B cell (primary cell): Measurements from ENCODE around the gene NT5DC2. TPM values are rescaled to one million over a fixed set of nuclear protein-coding genes. Genes with fewer than 3 reads are reported as not detected.

ENCODE experiments used
- ATAC-seq: fragments of 200-7000 bp; cut with Tn5 transposase; one replicate; pipeline ENCODE4 v1.10.0; 2021; ENCODE audit warnings: low read depth, mild to moderate bottlenecking, moderate number of reproducible peaks, moderate library complexity
- CTCF ChIA-PET: fragments of 350-600 bp; sonication (Branson Sonifier 250); formaldehyde crosslinking; loops from one replicate; lab custom pipeline; 2021; ENCODE audit warnings: antibody characterized with exemption, inconsistent platforms; lab: Charles Lee
- POLR2A ChIA-PET: fragments of 350-600 bp; sonication (Branson Sonifier 250); formaldehyde crosslinking; loops from one replicate; lab custom pipeline; 2021; ENCODE audit warnings: antibody characterized with exemption; lab: Charles Lee
- DNase-seq: peaks from one replicate; pipeline ENCODE4 v3.0.0; 2013
- H2AFZ ChIP-seq: 2 replicates; pipeline ENCODE4 v1.6.1; 2012; ENCODE audit warnings: mild to moderate bottlenecking, low read depth, low read length; ENCODE audit not compliant: insufficient read depth, poor library complexity, severe bottlenecking
- H3K27ac ChIP-seq, 2 donors: 1 replicate in 1 of 2; 2 replicates in 1 of 2; pipeline ENCODE4 v1.5.1; 2012 to 2013; ENCODE audit warnings: low read length in 2 of 2, mild to moderate bottlenecking in 2 of 2, moderate library complexity in 1 of 2
- H3K27me3 ChIP-seq, 4 experiments: fragments of 200-600 bp in 1 of 4; sonication (generic) in 1 of 4; replicated peaks in 1 of 4; 1 replicate in 2 of 4; 2 replicates in 2 of 4; pipeline versions ENCODE4 v1.6.1 to v1.7.0; 2013 to 2016; ENCODE audit warnings: low read length in 3 of 4, mild to moderate bottlenecking in 2 of 4, mixed read lengths in 1 of 4, moderate library complexity in 1 of 4; ENCODE audit not compliant: insufficient read depth in 4 of 4, control insufficient read depth in 3 of 4; ENCODE audit errors: control extremely low read depth in 1 of 4
- H3K36me3 ChIP-seq, 2 experiments: replicated peaks in 1 of 2; 1 replicate in 1 of 2; 2 replicates in 1 of 2; pipeline versions ENCODE4 v1.6.1 to v1.7.1; 2013; ENCODE audit warnings: low read length in 1 of 2; ENCODE audit not compliant: insufficient read depth in 2 of 2, control insufficient read depth in 1 of 2; ENCODE audit errors: control extremely low read depth in 1 of 2, extremely low read depth in 1 of 2
- H3K4me1 ChIP-seq, 2 donors: fragments of 200-600 bp in 1 of 2; sonication (generic) in 1 of 2; 1 replicate in 1 of 2; 2 replicates in 1 of 2; pipeline versions ENCODE4 v1.5.1 to v1.6.1; 2013 to 2017; ENCODE audit warnings: low read length in 2 of 2; ENCODE audit not compliant: control insufficient read depth in 2 of 2, insufficient read depth in 2 of 2
- H3K4me2 ChIP-seq: replicated peaks from 2 replicates; pipeline ENCODE3; 2012; ENCODE audit warnings: mild to moderate bottlenecking, low read depth, low read length; ENCODE audit not compliant: poor library complexity, severe bottlenecking
- H3K4me3 ChIP-seq, 5 experiments: fragments of 200-600 bp in 1 of 5; sonication (generic) in 1 of 5; 1 replicate in 3 of 5; 2 replicates in 2 of 5; pipeline versions ENCODE4 v1.5.1 to v1.7.0; 2011 to 2016; ENCODE audit warnings: low read length in 4 of 5, mild to moderate bottlenecking in 4 of 5, low read depth in 2 of 5, control low read depth in 1 of 5, moderate library complexity in 1 of 5; ENCODE audit not compliant: insufficient read depth in 1 of 5; ENCODE audit errors: control extremely low read depth in 1 of 5, extremely low read depth in 1 of 5
- H3K79me2 ChIP-seq: fragments of 200-600 bp; sonication (generic); one replicate; pipeline ENCODE4 v1.6.0; 2016; ENCODE audit warnings: low read length; ENCODE audit not compliant: control insufficient read depth, insufficient read depth
- H3K9ac ChIP-seq: fragments of 200-600 bp; sonication (generic); 2 replicates; pipeline ENCODE4 v1.6.1; 2017; ENCODE audit warnings: mild to moderate bottlenecking, low read length, moderate library complexity
- H3K9me3 ChIP-seq, 3 donors: one replicate each; pipeline versions ENCODE4 v1.6.1 to v1.7.1; 2013; ENCODE audit warnings: low read length in 2 of 3; ENCODE audit not compliant: control insufficient read depth in 2 of 3, insufficient read depth in 1 of 3; ENCODE audit errors: control extremely low read depth in 1 of 3
- H4K20me1 ChIP-seq: 2 replicates; pipeline ENCODE4 v1.6.0; 2012; ENCODE audit warnings: mild to moderate bottlenecking, low read length; ENCODE audit not compliant: insufficient read depth, control insufficient read depth, poor library complexity, severe bottlenecking
- H3K27ac Mint-ChIP-seq: one replicate; pipeline ENCODE4 v1.8.0; 2021; ENCODE audit warnings: mixed read lengths
- H3K27me3 Mint-ChIP-seq: one replicate; pipeline ENCODE4 v1.8.0; 2021; ENCODE audit warnings: mixed read lengths
- H3K4me1 Mint-ChIP-seq: one replicate; pipeline ENCODE4 v1.8.0; 2021; ENCODE audit warnings: mixed read lengths
- H3K4me3 Mint-ChIP-seq: one replicate; pipeline ENCODE4 v1.8.0; 2021; ENCODE audit warnings: mixed read lengths
- H3K9me3 Mint-ChIP-seq: one replicate; pipeline ENCODE4 v1.8.0; 2022; ENCODE audit warnings: mixed read lengths; ENCODE audit not compliant: insufficient read depth
- EZH2 ChIP-seq: IDR thresholded peaks from 2 replicates; pipeline ENCODE4 v1.6.1; 2012; ENCODE audit warnings: borderline replicate concordance, low read depth, mild to moderate bottlenecking, moderate library complexity, low read length; ENCODE audit not compliant: insufficient read depth, poor library complexity, severe bottlenecking
- WGBS: methylation state at CpG from one replicate; pipeline ENCODE4 v1.1.5; 2013; ENCODE audit warnings: missing lambda C conversion rate; ENCODE audit not compliant: insufficient coverage; 5-methylcytosine and 5-hydroxymethylcytosine counted together
- intact Hi-C: fragments of 100-400 bp; cut with micrococcal nuclease; formaldehyde crosslinking; loops from one replicate; pipeline ENCODE4 v1.10.0; 2022
- polyA plus RNA-seq: library from polyadenylated mRNA; depleted of rRNA; stranded (reverse); fragments of >200 nt; gene quantifications from 2 replicates; pipeline ENCODE4 v1.2.3, GENCODE V29; 2012
- total RNA-seq, 2 donors: library from RNA; stranded (reverse); fragments of 120-200 nt in 1 of 2; gene quantifications; 1 replicate in 1 of 2; 2 replicates in 1 of 2; pipeline versions ENCODE4 v1.2.3 to v1.2.4, GENCODE V29; 2013 to 2022
- TF ChIP-seq, protein P1 (sequence below): fragments of 200-600 bp; IDR thresholded peaks from one replicate; pipeline ENCODE4 v1.8.0; 2022; ENCODE audit warnings: antibody characterized with exemption, mild to moderate bottlenecking

NT5DC2 gene
- total and polyA plus RNA-seq, 2 donors (not counting 1 experiment from before 2014, with no cell fraction given) = 11.2 to 11.9 TPM

DNA sequence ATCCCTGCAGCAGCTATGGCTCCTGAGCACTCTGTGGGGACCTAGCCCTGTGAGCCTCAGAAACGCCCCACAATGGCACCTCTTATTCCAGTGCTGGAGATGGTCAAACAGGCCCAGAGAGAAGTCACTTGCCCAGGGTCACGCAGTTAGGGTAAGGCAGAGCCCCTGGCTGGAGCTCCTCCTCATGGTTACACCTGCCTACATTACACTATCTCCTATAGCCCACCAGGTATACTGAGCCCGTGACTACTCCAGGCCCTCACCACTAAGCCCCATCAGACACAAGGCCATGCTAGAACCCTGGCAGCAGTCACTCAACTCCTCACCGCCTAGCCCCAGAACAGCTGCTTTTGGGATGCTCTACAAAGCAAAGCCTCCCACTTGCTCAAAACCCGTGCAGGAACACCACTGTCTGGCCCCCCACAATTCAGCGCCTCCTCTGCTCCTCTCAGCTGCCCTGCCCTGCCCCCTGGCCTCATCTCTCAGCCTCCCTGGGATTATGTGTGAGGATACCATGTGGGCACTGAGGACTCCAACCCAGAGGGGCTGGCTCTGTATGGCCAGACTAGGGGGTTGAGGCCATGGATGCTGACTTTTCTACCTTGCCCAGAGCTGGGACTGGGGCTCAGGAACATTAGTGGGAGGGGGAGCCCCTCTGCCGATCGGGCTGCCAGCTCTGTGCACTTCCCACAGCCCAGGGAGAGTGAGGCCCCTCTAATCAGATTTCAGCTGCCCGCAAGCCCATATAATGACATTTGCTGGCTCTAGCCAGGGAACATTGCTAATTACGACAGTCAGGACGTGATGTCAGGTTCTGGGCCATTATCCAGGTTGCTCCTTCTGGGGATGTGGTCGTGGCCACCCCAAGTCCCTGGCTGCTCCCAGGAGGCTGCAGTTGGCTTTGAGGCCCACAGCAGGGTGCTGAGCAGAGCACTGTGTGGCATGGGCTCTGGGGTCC lies 4.0 kb downstream of the NT5DC2 start:
- no peak for ATAC-seq

More for the DNA sequence above, 4.0 kb downstream of the NT5DC2 start:
- Histone ChIP-seq H2AFZ (no peak overlapping the region), H3K4me2 (no peak overlapping the region), H3K27me3 (peaks cover 0 to 13% (median 0%) of the 10 kb centered on the region in 4 experiments), H3K79me2 (no peaks in the 10 kb centered on the region), H3K4me1 (peaks cover 9 to 21% of the 10 kb centered on the region in 2 donors), H3K4me3 (no peak overlapping the region), H3K27ac (no peak overlapping the region), H3K36me3 (no peaks in the 10 kb centered on the region), H3K9me3 (no peaks in the 10 kb centered on the region), H3K9ac (no peak overlapping the region), H4K20me1 (no peaks in the 10 kb centered on the region)
- no peak overlapping the region for H3K4me3 Mint-ChIP-seq
- H3K27me3 Mint-ChIP-seq = no peaks in the 10 kb centered on the region
- H3K9me3 Mint-ChIP-seq = no peaks in the 10 kb centered on the region
- ChIA-PET CTCF (no interaction called here), POLR2A (no interaction called here)
- no peak for DNase-seq
- H3K4me1 Mint-ChIP-seq = peaks cover 8% of the 10 kb centered on the region
- intact Hi-C loops = loop anchor here (10.0 kb wide), 3 partner anchors 475 to 1135 kb away; partner anchors contain the start of genes DUSP7, PRKCD and RBM15B
- no peak overlapping the region for H3K27ac Mint-ChIP-seq
- 94% methylated on average over 10 of the region's 12 CpGs for WGBS
- no peak for TF ChIP-seq EZH2
- TF ChIP-seq, protein P1, sequence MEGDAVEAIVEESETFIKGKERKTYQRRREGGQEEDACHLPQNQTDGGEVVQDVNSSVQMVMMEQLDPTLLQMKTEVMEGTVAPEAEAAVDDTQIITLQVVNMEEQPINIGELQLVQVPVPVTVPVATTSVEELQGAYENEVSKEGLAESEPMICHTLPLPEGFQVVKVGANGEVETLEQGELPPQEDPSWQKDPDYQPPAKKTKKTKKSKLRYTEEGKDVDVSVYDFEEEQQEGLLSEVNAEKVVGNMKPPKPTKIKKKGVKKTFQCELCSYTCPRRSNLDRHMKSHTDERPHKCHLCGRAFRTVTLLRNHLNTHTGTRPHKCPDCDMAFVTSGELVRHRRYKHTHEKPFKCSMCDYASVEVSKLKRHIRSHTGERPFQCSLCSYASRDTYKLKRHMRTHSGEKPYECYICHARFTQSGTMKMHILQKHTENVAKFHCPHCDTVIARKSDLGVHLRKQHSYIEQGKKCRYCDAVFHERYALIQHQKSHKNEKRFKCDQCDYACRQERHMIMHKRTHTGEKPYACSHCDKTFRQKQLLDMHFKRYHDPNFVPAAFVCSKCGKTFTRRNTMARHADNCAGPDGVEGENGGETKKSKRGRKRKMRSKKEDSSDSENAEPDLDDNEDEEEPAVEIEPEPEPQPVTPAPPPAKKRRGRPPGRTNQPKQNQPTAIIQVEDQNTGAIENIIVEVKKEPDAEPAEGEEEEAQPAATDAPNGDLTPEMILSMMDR = no peak
